Ovary (tissue), 9 donors: ENCODE results near the gene CERK. TPM values are rescaled to one million over a fixed set of nuclear protein-coding genes. Genes with fewer than 3 reads are reported as not detected.

Source experiments
- DNase-seq, 5 donors: peaks; one replicate each; pipeline ENCODE4 v3.0.0-alpha.2; 2019 to 2020
- H3K27ac ChIP-seq, 2 donors: fragments of 200-600 bp; one replicate each; pipeline versions ENCODE4 v1.5.1 to v1.8.0; 2019 to 2022
- H3K27me3 ChIP-seq: fragments of 200-600 bp; one replicate; pipeline ENCODE4 v1.8.0; 2022
- H3K36me3 ChIP-seq: fragments of 200-600 bp; sonication (generic); one replicate; pipeline ENCODE4 v1.5.1; 2019
- H3K4me1 ChIP-seq: one replicate; pipeline ENCODE4 v1.8.1; 2013; ENCODE audit warnings: mild to moderate bottlenecking, moderate library complexity; ENCODE audit not compliant: insufficient read depth
- H3K4me3 ChIP-seq: fragments of 200-600 bp; sonication (generic); one replicate; pipeline ENCODE4 v1.5.1; 2017
- H3K9me3 ChIP-seq, 2 donors: fragments of 200-600 bp in 1 of 2; sonication (generic) in 1 of 2; one replicate each; pipeline versions ENCODE4 v1.5.1 to v1.8.1; 2013 to 2019; ENCODE audit warnings: mild to moderate bottlenecking in 1 of 2, moderate library complexity in 1 of 2
- EP300 ChIP-seq: sonication (generic); formaldehyde crosslinking; IDR thresholded peaks from one replicate; pipeline ENCODE4 v1.6.1; 2017; ENCODE audit warnings: antibody characterized with exemption
- POLR2A ChIP-seq: fragments of 450-650 bp; IDR thresholded peaks from one replicate; pipeline ENCODE4 v1.6.1; 2017; ENCODE audit warnings: antibody characterized with exemption, mild to moderate bottlenecking, moderate library complexity
- WGBS, 3 donors: extraction: QIAGEN DNeasy Blood & Tissue Kit in 1 of 3; methylation state at CpG; one replicate each; pipeline versions ENCODE4 v1.1.5 to v1.1.7; 2013 to 2017; 5-methylcytosine and 5-hydroxymethylcytosine counted together
- intact Hi-C, 4 donors: fragments of 100-400 bp; cut with DNase I; formaldehyde crosslinking; loops; one replicate each; pipeline versions ENCODE4 v1.11.0 to v1.15.1; 2022 to 2023
- polyA plus RNA-seq, 2 donors: library from polyadenylated mRNA; stranded (reverse); fragments of 200-250 nt in 1 of 2; fragments of 350-450 nt in 1 of 2; fragmentation: Illumina TruSeq in 1 of 2; extraction: RNeasy Lipid Tissue Mini Kit (QIAGEN cat#74804) in 1 of 2; gene quantifications; one replicate each; pipeline ENCODE4 v1.2.3, GENCODE V29; 2013 to 2014
- total RNA-seq, 7 donors: library from RNA; depleted of rRNA in 2 of 7; stranded (reverse); fragments of >200 nt in 2 of 7; fragmentation: NEBNext Ultra II Directional in 3 of 7; extraction: Animal tissue kit (Norgen Biotek cat#: 25700) in 3 of 7; gene quantifications; one replicate each; pipeline versions ENCODE4 v1.1.0 to v1.2.4, GENCODE V29; 2016 to 2023
- TF ChIP-seq, protein P1 (sequence below), 3 donors: fragments of 450-650 bp in 2 of 3; fragments of 200-600 bp in 1 of 3; IDR thresholded peaks; one replicate each; pipeline versions ENCODE4 v1.5.1 to v1.8.0; 2016 to 2022; ENCODE audit warnings: antibody characterized with exemption in 3 of 3, mild to moderate bottlenecking in 1 of 3
- donor health status: DM: no; HTN: no; CAD: no; lungs with moderate emphysema.
- donor health status: DM: no; HTN: no; CAD: no.
- donor health status: Bipolar disorder and iron deficiency.
- donor health status: DM: yes; HTN: yes; CAD: no.
- donor health status: DM: no; HTN: no; CAD: no.
- donor health status: DM: yes; HTN: yes; CAD: no.

Gene CERK
- total and polyA plus RNA-seq, 9 donors, result 27.1 to 71.1 (median 46.8) TPM

- 68 to 84% (median 79%) methylated on average over 5 of the region's 5 CpGs for WGBS, 3 donors
- H3K4me3 ChIP-seq, result no peak overlapping the region
- H3K27ac ChIP-seq, result no peak overlapping the region
- no peaks in the 10 kb centered on the region for H3K9me3 ChIP-seq
- TF ChIP-seq EP300 (no peak), POLR2A (no peak)
- TF ChIP-seq, protein P1, sequence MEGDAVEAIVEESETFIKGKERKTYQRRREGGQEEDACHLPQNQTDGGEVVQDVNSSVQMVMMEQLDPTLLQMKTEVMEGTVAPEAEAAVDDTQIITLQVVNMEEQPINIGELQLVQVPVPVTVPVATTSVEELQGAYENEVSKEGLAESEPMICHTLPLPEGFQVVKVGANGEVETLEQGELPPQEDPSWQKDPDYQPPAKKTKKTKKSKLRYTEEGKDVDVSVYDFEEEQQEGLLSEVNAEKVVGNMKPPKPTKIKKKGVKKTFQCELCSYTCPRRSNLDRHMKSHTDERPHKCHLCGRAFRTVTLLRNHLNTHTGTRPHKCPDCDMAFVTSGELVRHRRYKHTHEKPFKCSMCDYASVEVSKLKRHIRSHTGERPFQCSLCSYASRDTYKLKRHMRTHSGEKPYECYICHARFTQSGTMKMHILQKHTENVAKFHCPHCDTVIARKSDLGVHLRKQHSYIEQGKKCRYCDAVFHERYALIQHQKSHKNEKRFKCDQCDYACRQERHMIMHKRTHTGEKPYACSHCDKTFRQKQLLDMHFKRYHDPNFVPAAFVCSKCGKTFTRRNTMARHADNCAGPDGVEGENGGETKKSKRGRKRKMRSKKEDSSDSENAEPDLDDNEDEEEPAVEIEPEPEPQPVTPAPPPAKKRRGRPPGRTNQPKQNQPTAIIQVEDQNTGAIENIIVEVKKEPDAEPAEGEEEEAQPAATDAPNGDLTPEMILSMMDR (IDR thresholded peaks at IDR 0.05), result no peak
- peaks cover 7% of the 10 kb centered on the region for H3K4me1 ChIP-seq
- no peaks in the 10 kb centered on the region for H3K36me3 ChIP-seq
- H3K27me3 ChIP-seq, result no peaks in the 10 kb centered on the region
- no peak for DNase-seq
- intact Hi-C loops, result no loop called here
Observed at GRCh38 chr22:46750530-46750800, 12.4 kb upstream of the CERK start.

- Histone ChIP-seq H3K27me3 (no peaks in the 10 kb centered on the region), H3K27ac (no peak overlapping the region), H3K36me3 (no peaks in the 10 kb centered on the region), H3K4me1 (peaks cover 7% of the 10 kb centered on the region), H3K9me3 (no peaks in the 10 kb centered on the region), H3K4me3 (no peak overlapping the region)
- DNase-seq, result no peak
- WGBS, 3 donors, result 66 to 74% (median 67%) methylated on average over 14 of the region's 14 CpGs
- TF ChIP-seq, protein P1 (IDR thresholded peaks at IDR 0.05), result no peak
- TF ChIP-seq EP300, result no peak
- TF ChIP-seq POLR2A, result no peak
- intact Hi-C loops, result no loop called here
Observed at GRCh38 chr22:46749682-46750529, 11.9 kb upstream of the CERK start.

- DNase-seq, result no peak
- H3K4me3 ChIP-seq, result no peak overlapping the region
- WGBS, 3 donors, result 20 to 28% (median 27%) methylated on average over 15 of the region's 15 CpGs
- no peaks in the 10 kb centered on the region for H3K36me3 ChIP-seq
- H3K27me3 ChIP-seq, result no peaks in the 10 kb centered on the region
- H3K4me1 ChIP-seq, result peaks cover 1% of the 10 kb centered on the region
- H3K9me3 ChIP-seq, result no peaks in the 10 kb centered on the region
- TF ChIP-seq EP300 (no peak), POLR2A (no peak)
- TF ChIP-seq, protein P1 (IDR thresholded peaks at IDR 0.05), result no peak
- H3K27ac ChIP-seq, result no peak overlapping the region
- intact Hi-C loops, result no loop called here
Observed at GRCh38 chr22:46748908-46749675, 11.0 kb upstream of the CERK start.

DNA sequence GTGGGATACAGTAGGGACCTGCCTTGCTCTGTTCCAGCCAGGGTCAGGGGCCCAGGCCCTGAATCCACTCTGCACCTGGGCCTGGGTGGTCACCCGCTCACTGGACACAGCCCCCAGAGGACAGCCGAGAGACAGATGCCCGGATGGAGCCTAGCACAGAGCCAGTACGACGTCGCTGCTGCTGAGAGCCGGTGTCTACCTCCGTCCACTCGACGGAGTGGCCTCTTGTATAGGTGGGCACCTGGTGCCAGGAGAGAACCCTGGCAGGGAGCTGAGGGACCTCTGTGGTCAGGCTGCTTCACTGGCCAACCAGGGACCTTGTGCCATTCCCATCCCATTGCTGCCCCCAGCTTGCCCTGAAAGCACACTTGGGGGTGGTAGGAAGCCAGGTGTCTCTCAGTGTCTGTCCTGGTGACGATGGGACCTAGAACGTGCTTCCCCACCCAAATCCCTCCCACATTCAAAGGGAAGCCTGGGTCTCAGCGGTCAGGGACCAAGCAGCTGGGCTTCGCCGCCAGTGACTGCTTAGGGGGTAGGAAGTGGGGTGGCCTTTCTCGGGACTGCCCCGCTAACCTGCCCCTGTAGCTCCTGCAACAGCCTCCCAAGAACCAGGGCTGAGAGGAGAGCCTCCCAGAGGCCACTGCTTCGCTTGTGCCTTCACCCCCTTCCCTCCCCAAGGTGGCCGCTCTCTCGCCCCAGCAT, 10.3 kb upstream of the CERK start:
- no peak for TF ChIP-seq POLR2A
- no peak for TF ChIP-seq EP300
- TF ChIP-seq, protein P1 (IDR thresholded peaks at IDR 0.05), result no peak
- H3K36me3 ChIP-seq, result no peaks in the 10 kb centered on the region
- WGBS, 3 donors, result 78 to 83% (median 82%) methylated on average over 20 of the region's 20 CpGs
- intact Hi-C loops, result no loop called here
- no peak overlapping the region for H3K4me3 ChIP-seq
- no peaks in the 10 kb centered on the region for H3K27me3 ChIP-seq
- H3K9me3 ChIP-seq, result no peaks in the 10 kb centered on the region
- H3K4me1 ChIP-seq, result no peaks in the 10 kb centered on the region
- no peak overlapping the region for H3K27ac ChIP-seq
- no peak for DNase-seq
